Nephron progenitor cell (in vitro differentiated cells): Measurements from ENCODE around the gene ST6GAL1.

ENCODE experiments used
- DNase-seq: peaks from one replicate; pipeline ENCODE4 v3.0.0; 2021
- H3K27ac Mint-ChIP-seq: 2 replicates; pipeline ENCODE4 v1.8.0; 2021; ENCODE audit warnings: mild to moderate bottlenecking, moderate library complexity, mixed read lengths
- H3K27me3 Mint-ChIP-seq: 2 replicates; pipeline ENCODE4 v1.8.0; 2021; ENCODE audit warnings: mild to moderate bottlenecking, low read depth, mixed read lengths; ENCODE audit not compliant: poor library complexity
- H3K36me3 Mint-ChIP-seq: 2 replicates; pipeline ENCODE4 v1.8.0; 2021; ENCODE audit warnings: low read depth, mixed read lengths
- H3K4me1 Mint-ChIP-seq: 2 replicates; pipeline ENCODE4 v1.8.0; 2021; ENCODE audit warnings: mixed read lengths
- H3K4me3 Mint-ChIP-seq: 2 replicates; pipeline ENCODE4 v1.8.0; 2021; ENCODE audit warnings: mild to moderate bottlenecking, moderate library complexity, mixed read lengths
- H3K9me3 Mint-ChIP-seq: 2 replicates; pipeline ENCODE4 v1.8.0; 2021; ENCODE audit warnings: mild to moderate bottlenecking, moderate library complexity, mixed read lengths
- TF ChIP-seq, protein P1 (sequence below): fragments of 200-600 bp; sonication (generic); IDR thresholded peaks from 2 replicates; pipeline ENCODE4 v1.5.0; 2021; ENCODE audit warnings: antibody characterized with exemption

The ST6GAL1 gene

DNA sequence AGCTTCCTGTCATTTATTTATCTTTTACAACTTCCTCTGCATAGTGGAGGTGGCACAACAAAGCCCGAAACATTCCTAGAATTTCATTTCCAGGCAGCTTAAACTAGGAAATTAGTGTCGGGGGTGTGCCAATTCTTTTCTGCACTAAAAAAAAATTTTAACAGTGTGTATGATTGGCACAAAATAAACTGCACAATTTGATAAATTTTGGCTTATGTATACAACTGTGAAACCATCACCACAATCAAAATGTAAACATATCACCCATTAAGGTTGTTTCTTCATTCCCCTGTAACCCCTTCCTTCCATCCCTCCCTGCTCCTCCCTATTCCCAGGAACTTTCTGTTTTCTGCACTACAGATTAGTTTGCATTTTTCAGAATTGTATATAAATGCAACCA, 154.3 kb downstream of the ST6GAL1 start:
- no peak for DNase-seq
- Mint-ChIP-seq H3K4me1 (peaks cover 6% of the 10 kb centered on the region), H3K27me3 (peaks cover 4% of the 10 kb centered on the region), H3K4me3 (no peak overlapping the region), H3K9me3 (peaks cover 30% of the 10 kb centered on the region), H3K27ac (no peak overlapping the region), H3K36me3 (peaks cover 26% of the 10 kb centered on the region)
- TF ChIP-seq, protein P1, sequence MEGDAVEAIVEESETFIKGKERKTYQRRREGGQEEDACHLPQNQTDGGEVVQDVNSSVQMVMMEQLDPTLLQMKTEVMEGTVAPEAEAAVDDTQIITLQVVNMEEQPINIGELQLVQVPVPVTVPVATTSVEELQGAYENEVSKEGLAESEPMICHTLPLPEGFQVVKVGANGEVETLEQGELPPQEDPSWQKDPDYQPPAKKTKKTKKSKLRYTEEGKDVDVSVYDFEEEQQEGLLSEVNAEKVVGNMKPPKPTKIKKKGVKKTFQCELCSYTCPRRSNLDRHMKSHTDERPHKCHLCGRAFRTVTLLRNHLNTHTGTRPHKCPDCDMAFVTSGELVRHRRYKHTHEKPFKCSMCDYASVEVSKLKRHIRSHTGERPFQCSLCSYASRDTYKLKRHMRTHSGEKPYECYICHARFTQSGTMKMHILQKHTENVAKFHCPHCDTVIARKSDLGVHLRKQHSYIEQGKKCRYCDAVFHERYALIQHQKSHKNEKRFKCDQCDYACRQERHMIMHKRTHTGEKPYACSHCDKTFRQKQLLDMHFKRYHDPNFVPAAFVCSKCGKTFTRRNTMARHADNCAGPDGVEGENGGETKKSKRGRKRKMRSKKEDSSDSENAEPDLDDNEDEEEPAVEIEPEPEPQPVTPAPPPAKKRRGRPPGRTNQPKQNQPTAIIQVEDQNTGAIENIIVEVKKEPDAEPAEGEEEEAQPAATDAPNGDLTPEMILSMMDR: no peak

DNA sequence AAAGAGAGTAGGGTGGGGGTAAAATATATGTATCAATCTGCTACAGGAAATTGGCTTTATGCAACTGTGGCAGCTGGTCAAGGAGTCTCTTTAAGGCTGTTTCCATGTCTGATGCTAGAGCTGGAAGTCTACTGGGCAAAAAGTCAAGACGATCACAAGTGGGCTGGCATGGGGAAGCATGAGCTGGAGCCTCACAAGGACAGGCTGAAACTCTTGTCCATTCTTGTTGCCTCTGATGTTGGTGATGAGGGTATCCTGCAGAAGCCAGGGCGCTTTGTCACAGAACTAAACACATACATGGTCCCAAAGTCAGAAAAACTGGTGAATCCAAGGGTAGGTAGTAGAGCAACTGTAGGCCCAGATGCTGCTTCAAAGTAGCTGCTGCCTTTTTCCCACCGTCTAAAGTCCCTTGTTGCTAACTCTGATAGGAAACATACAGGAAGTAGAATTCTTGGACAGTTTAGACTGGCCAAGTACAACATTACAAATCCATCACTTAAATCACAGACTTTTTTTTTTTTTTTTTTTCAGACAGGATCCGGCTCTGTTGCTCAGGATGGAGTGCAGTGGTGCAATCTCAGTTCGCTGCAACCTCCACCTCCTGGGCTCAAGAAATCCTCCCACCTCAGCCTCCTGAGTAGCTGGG, 154.8 kb downstream of the ST6GAL1 start:
- TF ChIP-seq, protein P1: no peak
- Mint-ChIP-seq H3K4me3 (no peak overlapping the region), H3K27me3 (peaks cover 4% of the 10 kb centered on the region), H3K36me3 (peaks cover 27% of the 10 kb centered on the region), H3K4me1 (peaks cover 6% of the 10 kb centered on the region), H3K27ac (no peak overlapping the region), H3K9me3 (peaks cover 35% of the 10 kb centered on the region)
- DNase-seq: no peak

DNA sequence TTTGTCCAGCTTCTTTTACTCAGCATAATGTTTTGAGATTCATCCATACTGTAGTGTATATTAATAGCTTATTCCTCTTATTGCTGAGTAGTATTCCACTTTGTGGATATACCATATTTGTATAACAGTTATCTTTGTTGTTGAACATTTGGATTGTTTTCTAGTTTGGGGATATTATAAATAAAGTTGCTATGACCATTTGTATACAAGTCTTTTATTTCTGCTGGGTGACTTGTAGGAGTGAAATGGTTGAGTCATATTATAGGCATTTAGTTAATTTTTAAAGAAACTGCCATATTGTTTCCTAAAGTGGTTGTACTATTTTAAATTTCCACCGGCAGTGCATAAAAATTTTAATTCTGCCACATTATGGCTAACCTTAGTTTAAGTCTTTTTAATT, 155.6 kb downstream of the ST6GAL1 start:
- H3K27me3 Mint-ChIP-seq: peaks cover under 1% of the 10 kb centered on the region
- DNase-seq: no peak
- H3K27ac Mint-ChIP-seq: no peak overlapping the region
- TF ChIP-seq, protein P1: no peak
- no peak overlapping the region for H3K4me3 Mint-ChIP-seq
- H3K4me1 Mint-ChIP-seq: peaks cover 6% of the 10 kb centered on the region
- peaks cover 27% of the 10 kb centered on the region for H3K36me3 Mint-ChIP-seq
- peaks cover 43% of the 10 kb centered on the region for H3K9me3 Mint-ChIP-seq

DNA sequence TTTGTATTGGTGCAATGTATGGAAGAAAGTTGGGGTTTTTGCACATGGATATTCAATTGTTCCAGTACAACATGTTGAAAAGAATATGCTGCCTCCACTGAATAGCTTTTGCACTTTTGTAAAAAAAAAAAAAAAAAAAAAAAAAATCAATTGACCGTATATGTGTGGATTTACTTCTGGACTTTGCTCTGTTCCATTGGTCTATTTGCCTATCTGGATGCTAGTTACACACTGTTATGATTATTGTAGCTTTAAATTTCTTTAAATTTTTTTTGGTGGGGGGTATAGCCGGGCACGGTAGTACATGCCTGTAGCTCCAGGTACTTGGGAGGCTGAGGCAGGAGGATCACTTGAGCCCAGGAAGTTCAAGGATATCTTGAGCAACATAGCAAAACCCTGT, 156.5 kb downstream of the ST6GAL1 start:
- Mint-ChIP-seq H3K4me1 (peaks cover 6% of the 10 kb centered on the region), H3K36me3 (peaks cover 27% of the 10 kb centered on the region)
- no peak for DNase-seq

DNA sequence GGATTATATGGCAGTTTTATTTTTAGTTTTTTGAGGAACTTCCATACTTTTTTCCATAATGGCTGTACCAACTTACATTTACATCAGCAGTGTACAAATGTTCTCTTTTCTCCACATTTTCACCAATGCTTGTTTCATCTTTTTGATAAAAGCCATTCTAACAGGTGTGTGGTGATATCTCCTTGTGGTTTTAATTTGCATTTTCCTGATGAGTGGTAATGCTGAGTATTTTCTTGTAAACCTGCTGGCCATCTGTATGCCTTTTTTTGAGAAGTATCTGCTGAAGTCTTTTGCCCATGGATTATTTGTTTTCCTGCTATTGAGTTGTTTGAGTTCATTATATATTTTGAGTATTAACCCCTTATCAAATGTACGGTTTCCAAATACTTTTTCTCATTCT, 158.4 kb downstream of the ST6GAL1 start:
- peaks cover 25% of the 10 kb centered on the region for H3K36me3 Mint-ChIP-seq
- H3K27me3 Mint-ChIP-seq: no peaks in the 10 kb centered on the region
- TF ChIP-seq, protein P1: no peak
- no peak overlapping the region for H3K27ac Mint-ChIP-seq
- peaks cover 6% of the 10 kb centered on the region for H3K4me1 Mint-ChIP-seq
- no peak overlapping the region for H3K4me3 Mint-ChIP-seq
- peaks cover 66% of the 10 kb centered on the region for H3K9me3 Mint-ChIP-seq
- no peak for DNase-seq

More for the DNA sequence above, 156.5 kb downstream of the ST6GAL1 start:
- TF ChIP-seq, protein P1: no peak
- Mint-ChIP-seq H3K27me3 (no peaks in the 10 kb centered on the region), H3K9me3 (peaks cover 52% of the 10 kb centered on the region), H3K27ac (no peak overlapping the region), H3K4me3 (no peak overlapping the region)

DNA sequence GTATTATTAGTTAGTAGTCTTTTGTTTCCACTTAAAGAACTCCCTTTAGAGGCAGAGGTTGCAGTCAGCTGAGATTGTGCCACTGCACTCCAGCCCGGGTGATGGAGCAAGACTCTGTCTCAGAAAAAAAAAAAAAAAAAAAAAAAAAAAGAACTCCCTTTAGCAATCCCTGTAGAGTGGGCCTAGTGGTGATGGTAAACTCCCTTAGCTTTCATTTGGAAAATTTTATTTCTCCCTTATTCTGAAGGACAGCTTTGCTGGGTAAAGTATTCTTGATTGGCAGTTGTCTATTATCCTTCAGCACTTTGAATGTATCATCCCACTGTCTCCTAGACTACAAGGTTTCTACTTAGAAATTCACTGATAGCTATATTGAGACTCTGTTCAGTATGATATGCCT, 163.0 kb downstream of the ST6GAL1 start:
- H3K4me1 Mint-ChIP-seq: no peaks in the 10 kb centered on the region
- H3K27me3 Mint-ChIP-seq: no peaks in the 10 kb centered on the region
- H3K27ac Mint-ChIP-seq: no peak overlapping the region
- TF ChIP-seq, protein P1: no peak
- H3K4me3 Mint-ChIP-seq: no peak overlapping the region
- H3K9me3 Mint-ChIP-seq: peaks cover 89% of the 10 kb centered on the region
- peaks cover 43% of the 10 kb centered on the region for H3K36me3 Mint-ChIP-seq
- no peak for DNase-seq
